Neuronal stem cell (in vitro differentiated cells): ENCODE results near the gene FARP1.
A peak's percentile ranks its signal among the peaks of the same experiment; 100 is the strongest.

Experiments
- DNase-seq: peaks from one replicate; pipeline ENCODE4 v3.0.0-alpha.2; 2013; ENCODE audit warnings: low spot score
- H2AFZ ChIP-seq: one replicate; pipeline ENCODE4 v1.6.1; 2013; ENCODE audit warnings: mild to moderate bottlenecking, low read length, inconsistent platforms
- H2AK5ac ChIP-seq: 2 replicates; pipeline ENCODE4 v1.6.1; 2013; ENCODE audit warnings: low read depth, mild to moderate bottlenecking, inconsistent platforms, low read length, moderate library complexity, mixed read lengths
- H2BK120ac ChIP-seq: 2 replicates; pipeline ENCODE4 v1.6.1; 2013; ENCODE audit warnings: low read depth, mild to moderate bottlenecking, inconsistent platforms, low read length, moderate library complexity, mixed read lengths
- H2BK12ac ChIP-seq: one replicate; pipeline ENCODE4 v1.6.1; 2013; ENCODE audit warnings: low read length, inconsistent platforms
- H2BK15ac ChIP-seq: 2 replicates; pipeline ENCODE4 v1.6.1; 2013; ENCODE audit warnings: mild to moderate bottlenecking, low read length, inconsistent platforms, mixed read lengths
- H2BK5ac ChIP-seq: one replicate; pipeline ENCODE4 v1.6.1; 2013; ENCODE audit warnings: inconsistent platforms, mild to moderate bottlenecking, low read length, moderate library complexity
- H3K14ac ChIP-seq: one replicate; pipeline ENCODE4 v1.6.1; 2013; ENCODE audit warnings: low read length, inconsistent platforms
- H3K18ac ChIP-seq: 2 replicates; pipeline ENCODE4 v1.6.1; 2013; ENCODE audit warnings: low read length, inconsistent platforms
- H3K23ac ChIP-seq: 2 replicates; pipeline ENCODE4 v1.6.1; 2013; ENCODE audit warnings: low read depth, mild to moderate bottlenecking, mixed read lengths, low read length, inconsistent platforms; ENCODE audit not compliant: poor library complexity
- H3K27ac ChIP-seq: replicated peaks from 3 replicates; pipeline ENCODE4 v1.5.1; 2013; ENCODE audit warnings: low read length, inconsistent platforms
- H3K27me3 ChIP-seq, 3 experiments: 2 replicates each; pipeline ENCODE4 v1.6.1; 2013; ENCODE audit warnings: low read length in 3 of 3, mild to moderate bottlenecking in 2 of 3, inconsistent platforms in 1 of 3, low read depth in 1 of 3, mixed read lengths in 1 of 3, moderate library complexity in 1 of 3; ENCODE audit not compliant: control insufficient read depth in 3 of 3, insufficient read depth in 3 of 3
- H3K36me3 ChIP-seq, 2 donors: replicated peaks in 1 of 2; 2 replicates each; pipeline ENCODE4 v1.6.1; 2013; ENCODE audit warnings: low read length in 2 of 2; ENCODE audit not compliant: control insufficient read depth in 2 of 2, insufficient read depth in 2 of 2
- H3K4ac ChIP-seq: 2 replicates; pipeline ENCODE4 v1.6.1; 2013; ENCODE audit warnings: inconsistent platforms, mild to moderate bottlenecking, low read length, moderate library complexity
- H3K4me1 ChIP-seq, 2 donors: 1 replicate in 1 of 2; 2 replicates in 1 of 2; pipeline ENCODE4 v1.6.1; 2013; ENCODE audit warnings: low read length in 2 of 2, low read depth in 1 of 2; ENCODE audit not compliant: control insufficient read depth in 2 of 2, insufficient read depth in 1 of 2
- H3K4me2 ChIP-seq: one replicate; pipeline ENCODE4 v1.6.1; 2013; ENCODE audit warnings: mild to moderate bottlenecking, low read length, inconsistent platforms; ENCODE audit not compliant: insufficient read depth, poor library complexity, severe bottlenecking
- H3K4me3 ChIP-seq, 2 donors: 2 replicates each; pipeline ENCODE4 v1.5.1; 2013; ENCODE audit warnings: low read length in 2 of 2, mild to moderate bottlenecking in 2 of 2, inconsistent platforms in 1 of 2, moderate library complexity in 1 of 2
- H3K79me1 ChIP-seq: one replicate; pipeline ENCODE4 v1.6.1; 2013; ENCODE audit warnings: low read depth, mild to moderate bottlenecking, inconsistent platforms, low read length, moderate library complexity
- H3K9ac ChIP-seq: one replicate; pipeline ENCODE4 v1.6.1; 2013; ENCODE audit warnings: mild to moderate bottlenecking, low read depth, low read length, inconsistent platforms; ENCODE audit not compliant: poor library complexity
- H3K9me3 ChIP-seq, 2 donors: replicated peaks in 1 of 2; 2 replicates each; pipeline versions ENCODE3 to v1.6.1; 2013; ENCODE audit warnings: low read length in 2 of 2, mild to moderate bottlenecking in 2 of 2, inconsistent platforms in 1 of 2, low read depth in 1 of 2, mixed read lengths in 1 of 2, moderate library complexity in 1 of 2; ENCODE audit not compliant: control insufficient read depth in 2 of 2, insufficient read depth in 1 of 2
- H4K8ac ChIP-seq: one replicate; pipeline ENCODE4 v1.6.1; 2013; ENCODE audit warnings: low read depth, mild to moderate bottlenecking, inconsistent platforms, low read length, moderate library complexity
- H4K91ac ChIP-seq: one replicate; pipeline ENCODE4 v1.6.1; 2013; ENCODE audit warnings: low read length, low read depth, mild to moderate bottlenecking, inconsistent platforms; ENCODE audit not compliant: poor library complexity
- WGBS, 2 donors: extraction: QIAGEN DNeasy Blood & Tissue Kit; methylation state at CpG; one replicate each; pipeline ENCODE4 v1.1.7; 2013; ENCODE audit warnings: missing lambda C conversion rate in 2 of 2, mixed read lengths in 1 of 2; ENCODE audit not compliant: insufficient read length in 2 of 2, insufficient replicate concordance in 1 of 2; ENCODE audit errors: extremely low coverage in 2 of 2; 5-methylcytosine and 5-hydroxymethylcytosine counted together

Gene FARP1

GRCh38 chr13:98449273-98449672 lies 306.4 kb downstream of the FARP1 start:
- H2AK5ac ChIP-seq, result no peak overlapping the region
- H3K4me2 ChIP-seq, result no peak overlapping the region
- no peak overlapping the region for H2BK5ac ChIP-seq
- WGBS, 2 donors, result no CpG with 5 or more reads among the region's 16 CpGs
- H3K79me1 ChIP-seq, result peaks cover 2% of the 10 kb centered on the region
- H2BK120ac ChIP-seq, result no peak overlapping the region
- no peak overlapping the region for H3K4me3 ChIP-seq
- H3K18ac ChIP-seq, result no peak overlapping the region
- no peak overlapping the region for H3K27ac ChIP-seq
- H3K14ac ChIP-seq, result no peak overlapping the region
- no peaks in the 10 kb centered on the region for H3K9me3 ChIP-seq
- H3K4ac ChIP-seq, result no peak overlapping the region
- H3K9ac ChIP-seq, result no peak overlapping the region
- no peaks in the 10 kb centered on the region for H3K27me3 ChIP-seq
- peaks cover 30 to 89% of the 10 kb centered on the region in 2 donors for H3K36me3 ChIP-seq
- no peak overlapping the region for H3K23ac ChIP-seq
- H4K8ac ChIP-seq, result no peak overlapping the region
- H2AFZ ChIP-seq, result no peak overlapping the region
- no peak overlapping the region for H2BK15ac ChIP-seq
- no peak overlapping the region for H4K91ac ChIP-seq
- peaks cover 12 to 20% of the 10 kb centered on the region in 2 donors for H3K4me1 ChIP-seq
- DNase-seq, result no peak
- no peak overlapping the region for H2BK12ac ChIP-seq

GRCh38 chr13:98450026-98450425 lies 307.1 kb downstream of the FARP1 start:
- H3K36me3 ChIP-seq, result peaks cover 35 to 94% of the 10 kb centered on the region in 2 donors
- WGBS, 2 donors, result no CpG with 5 or more reads among the region's 1 CpG
- no peak overlapping the region for H3K18ac ChIP-seq
- peaks cover 12 to 20% of the 10 kb centered on the region in 2 donors for H3K4me1 ChIP-seq
- H3K27ac ChIP-seq, result no peak overlapping the region
- H2BK120ac ChIP-seq, result no peak overlapping the region
- H2BK5ac ChIP-seq, result no peak overlapping the region
- peaks cover 2% of the 10 kb centered on the region for H3K79me1 ChIP-seq
- no peaks in the 10 kb centered on the region for H3K27me3 ChIP-seq
- no peak overlapping the region for H2BK15ac ChIP-seq
- no peak overlapping the region for H3K14ac ChIP-seq
- DNase-seq, result no peak
- no peak overlapping the region for H3K4me2 ChIP-seq
- no peak overlapping the region for H3K23ac ChIP-seq
- no peak overlapping the region for H3K4me3 ChIP-seq
- no peak overlapping the region for H3K4ac ChIP-seq
- H2BK12ac ChIP-seq, result no peak overlapping the region
- no peak overlapping the region for H2AFZ ChIP-seq
- H3K9me3 ChIP-seq, result no peaks in the 10 kb centered on the region
- no peak overlapping the region for H4K8ac ChIP-seq
- no peak overlapping the region for H2AK5ac ChIP-seq
- no peak overlapping the region for H3K9ac ChIP-seq
- no peak overlapping the region for H4K91ac ChIP-seq

DNA sequence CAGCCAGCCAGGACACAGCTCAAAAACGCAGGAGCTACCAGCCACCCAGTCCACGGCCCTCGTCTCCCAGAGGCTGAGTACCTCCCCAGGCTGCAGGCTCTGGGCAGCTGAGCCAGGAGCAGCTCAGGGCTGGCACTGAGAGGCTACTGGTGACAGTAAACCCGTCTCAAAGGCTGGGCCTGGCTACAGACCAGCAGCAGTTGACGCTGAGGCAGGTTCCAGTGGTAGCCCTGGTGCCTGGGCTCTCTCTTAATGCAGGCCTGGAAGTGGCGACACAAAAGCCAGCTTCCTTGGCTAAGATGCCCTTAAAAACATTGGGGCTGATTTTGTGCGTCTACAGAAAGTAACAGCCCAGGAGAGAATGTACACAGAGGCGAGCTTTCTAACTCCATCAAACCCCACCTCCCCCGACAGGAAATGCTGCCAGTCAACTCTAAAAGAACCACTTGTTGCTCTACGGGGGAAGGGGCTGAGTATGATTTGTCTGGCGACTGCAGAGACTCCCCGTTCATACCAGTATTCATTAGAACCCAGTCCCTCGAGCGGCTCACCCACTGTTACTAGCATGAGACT lies 307.7 kb downstream of the FARP1 start:
- Histone ChIP-seq H3K27me3 (no peaks in the 10 kb centered on the region), H3K4me1 (peaks cover 10 to 20% of the 10 kb centered on the region in 2 donors), H2BK15ac (no peak overlapping the region), H4K91ac (no peak overlapping the region), H3K23ac (peak overlapping the region; percentile 45), H3K4ac (no peak overlapping the region), H3K79me1 (peaks cover 2% of the 10 kb centered on the region), H2BK5ac (no peak overlapping the region), H3K4me2 (no peak overlapping the region), H2BK120ac (no peak overlapping the region), H4K8ac (no peak overlapping the region), H3K9ac (no peak overlapping the region), H3K18ac (peak overlapping the region; percentile 46), H3K14ac (no peak overlapping the region), H3K27ac (peak overlapping the region; percentile 2), H3K4me3 (peak overlapping the region in 1 of 2 donors; percentile 47), H2BK12ac (no peak overlapping the region), H3K36me3 (peaks cover 35 to 99% of the 10 kb centered on the region in 2 donors), H3K9me3 (no peaks in the 10 kb centered on the region), H2AFZ (no peak overlapping the region), H2AK5ac (no peak overlapping the region)
- no CpG with 5 or more reads among the region's 14 CpGs for WGBS, 2 donors
- DNase-seq, result no peak

- no peak overlapping the region for H3K4me3 ChIP-seq
- no peak overlapping the region for H2BK15ac ChIP-seq
- H4K91ac ChIP-seq, result no peak overlapping the region
- H2BK120ac ChIP-seq, result no peak overlapping the region
- no CpG with 5 or more reads among the region's 23 CpGs for WGBS, 2 donors
- H2BK5ac ChIP-seq, result no peak overlapping the region
- H2AFZ ChIP-seq, result no peak overlapping the region
- no peak overlapping the region for H3K27ac ChIP-seq
- peak overlapping the region; percentile 48 for H3K23ac ChIP-seq
- no peak overlapping the region for H2BK12ac ChIP-seq
- H3K9me3 ChIP-seq, result no peaks in the 10 kb centered on the region
- H3K14ac ChIP-seq, result no peak overlapping the region
- peaks cover 32 to 99% of the 10 kb centered on the region in 2 donors for H3K36me3 ChIP-seq
- no peak overlapping the region for H4K8ac ChIP-seq
- no peak overlapping the region for H2AK5ac ChIP-seq
- H3K4ac ChIP-seq, result no peak overlapping the region
- H3K9ac ChIP-seq, result no peak overlapping the region
- DNase-seq, result no peak
- no peaks in the 10 kb centered on the region for H3K27me3 ChIP-seq
- no peak overlapping the region for H3K4me2 ChIP-seq
- H3K18ac ChIP-seq, result peak overlapping the region; percentile 81
- H3K79me1 ChIP-seq, result peaks cover 2% of the 10 kb centered on the region
- peaks cover 10 to 20% of the 10 kb centered on the region in 2 donors for H3K4me1 ChIP-seq
Observed at GRCh38 chr13:98451676-98452470, 309.0 kb downstream of the FARP1 start.
